ENCODE results near the gene TMPRSS11D.

- TF ChIP-seq EZH2 (IDR thresholded peaks at IDR 0.05; ENCODE audit: low read depth, low read length, severe bottlenecking) (no peak), ASH2L (IDR thresholded peaks at IDR 0.05; ENCODE audit: low read length) (no peak), JUN (IDR thresholded peaks at IDR 0.05; ENCODE audit: low read depth, low read length) (no peak), SP1 (IDR thresholded peaks at IDR 0.05; ENCODE audit: low read depth, low read length) (no peak), CEBPB (IDR thresholded peaks at IDR 0.05; ENCODE audit: low read depth, low read length) (no peak), CTCF (IDR thresholded peaks at IDR 0.05; ENCODE audit: control extremely low read depth in 1 of 3, insufficient read depth in 1 of 3, low read depth in 1 of 3, low read length in 3 of 3) (no peak), KDM5A (IDR thresholded peaks at IDR 0.05; ENCODE audit: low read length) (no peak), BRCA1 (IDR thresholded peaks at IDR 0.05; ENCODE audit: low read depth, low read length) (no peak), YY1 (IDR thresholded peaks at IDR 0.05; ENCODE audit: low read depth, low read length) (no peak), POLR2A (IDR thresholded peaks at IDR 0.05; ENCODE audit: control extremely low read depth in 1 of 2, low read depth in 2 of 2, low read length in 2 of 2) (no peak), TAF1 (IDR thresholded peaks at IDR 0.05; ENCODE audit: low read depth, low read length) (no peak)
- TF ChIP-seq, protein P1, sequence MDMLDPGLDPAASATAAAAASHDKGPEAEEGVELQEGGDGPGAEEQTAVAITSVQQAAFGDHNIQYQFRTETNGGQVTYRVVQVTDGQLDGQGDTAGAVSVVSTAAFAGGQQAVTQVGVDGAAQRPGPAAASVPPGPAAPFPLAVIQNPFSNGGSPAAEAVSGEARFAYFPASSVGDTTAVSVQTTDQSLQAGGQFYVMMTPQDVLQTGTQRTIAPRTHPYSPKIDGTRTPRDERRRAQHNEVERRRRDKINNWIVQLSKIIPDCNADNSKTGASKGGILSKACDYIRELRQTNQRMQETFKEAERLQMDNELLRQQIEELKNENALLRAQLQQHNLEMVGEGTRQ (IDR thresholded peaks at IDR 0.05; ENCODE audit: low read length) = no peak
Measured at GRCh38 chr4:67915400-67915966, 31.7 kb upstream of the TMPRSS11D start.
